Right lobe of liver (tissue), 4 donors: Measurements from ENCODE around the gene BMERB1.

Experiments
- CTCF ChIP-seq, 4 donors: fragments of 200-600 bp in 3 of 4; fragments of 450-650 bp in 1 of 4; IDR thresholded peaks; one replicate each; pipeline versions ENCODE4 v1.5.1 to v1.8.0; 2016 to 2022; ENCODE audit warnings: antibody characterized with exemption in 4 of 4, mild to moderate bottlenecking in 2 of 4
- POLR2A ChIP-seq: fragments of 450-650 bp; IDR thresholded peaks from one replicate; pipeline ENCODE4 v1.6.1; 2017; ENCODE audit warnings: antibody characterized with exemption, mild to moderate bottlenecking
- donor health status: DM: no; HTN: no; CAD: no.
- donor health status: DM: no; HTN: no; CAD: no.
- donor health status: DM: no; HTN: yes; CAD: no.

- TF ChIP-seq CTCF (IDR thresholded peaks at IDR 0.05) (no peak), POLR2A (no peak)
Observed at GRCh38 chr16:15443753-15444152, 9.4 kb downstream of the BMERB1 start.
